ENCODE data around the gene EXOC3. TPM values are rescaled to one million over a fixed set of nuclear protein-coding genes. Genes with fewer than 3 reads are reported as not detected.

EXOC3 gene
- polyA plus RNA-seq, 1 experiment: 27.3 TPM

DNA sequence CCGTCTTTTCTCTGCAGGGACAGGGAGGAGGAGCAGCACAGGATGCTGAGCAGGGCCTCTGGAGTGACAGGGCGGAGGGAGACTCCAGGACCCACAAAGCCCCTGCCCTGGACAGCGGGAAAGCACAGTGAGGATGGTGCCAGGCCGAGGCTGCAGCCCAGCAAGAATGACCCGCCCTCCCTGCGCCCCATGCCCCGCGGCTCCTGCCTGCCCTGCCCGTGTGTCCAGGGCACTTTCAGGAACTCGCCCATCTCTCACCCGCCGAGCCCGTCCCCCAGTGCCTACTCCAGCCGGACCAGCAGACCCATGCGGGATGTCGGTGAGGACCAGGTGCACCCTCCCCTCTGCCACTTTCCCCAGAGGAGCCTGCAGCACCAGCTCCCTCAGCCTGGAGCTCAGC lies 9.1 kb upstream of the EXOC3 start:
- Histone ChIP-seq H3K9me3 (ENCODE audit: control insufficient read depth, insufficient read depth, low read length) (peaks cover 10% of the 10 kb centered on the region; the same call in 1 of the 2 replicates), H3K27ac (ENCODE audit: low read depth, low read length) (no peak overlapping the region), H3K27me3 (ENCODE audit: control insufficient read depth, insufficient read depth, low read length) (no peaks in the 10 kb centered on the region), H3K4me3 (ENCODE audit: low read depth, low read length) (no peak overlapping the region)
- CTCF ChIA-PET: interaction anchor here (0.9 to 1.9 kb wide), 2 partner anchors 96 to 113 kb away, joined by 3 to 6 read pairs; no protein-coding TSS in a partner anchor
- POLR2A ChIA-PET: no interaction called here
- DNase-seq (ENCODE audit: low read depth, low spot score): no peak
- TF ChIP-seq, protein P1, sequence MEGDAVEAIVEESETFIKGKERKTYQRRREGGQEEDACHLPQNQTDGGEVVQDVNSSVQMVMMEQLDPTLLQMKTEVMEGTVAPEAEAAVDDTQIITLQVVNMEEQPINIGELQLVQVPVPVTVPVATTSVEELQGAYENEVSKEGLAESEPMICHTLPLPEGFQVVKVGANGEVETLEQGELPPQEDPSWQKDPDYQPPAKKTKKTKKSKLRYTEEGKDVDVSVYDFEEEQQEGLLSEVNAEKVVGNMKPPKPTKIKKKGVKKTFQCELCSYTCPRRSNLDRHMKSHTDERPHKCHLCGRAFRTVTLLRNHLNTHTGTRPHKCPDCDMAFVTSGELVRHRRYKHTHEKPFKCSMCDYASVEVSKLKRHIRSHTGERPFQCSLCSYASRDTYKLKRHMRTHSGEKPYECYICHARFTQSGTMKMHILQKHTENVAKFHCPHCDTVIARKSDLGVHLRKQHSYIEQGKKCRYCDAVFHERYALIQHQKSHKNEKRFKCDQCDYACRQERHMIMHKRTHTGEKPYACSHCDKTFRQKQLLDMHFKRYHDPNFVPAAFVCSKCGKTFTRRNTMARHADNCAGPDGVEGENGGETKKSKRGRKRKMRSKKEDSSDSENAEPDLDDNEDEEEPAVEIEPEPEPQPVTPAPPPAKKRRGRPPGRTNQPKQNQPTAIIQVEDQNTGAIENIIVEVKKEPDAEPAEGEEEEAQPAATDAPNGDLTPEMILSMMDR (IDR thresholded peaks at IDR 0.05; ENCODE audit: low read depth, low read length): no peak

DNA sequence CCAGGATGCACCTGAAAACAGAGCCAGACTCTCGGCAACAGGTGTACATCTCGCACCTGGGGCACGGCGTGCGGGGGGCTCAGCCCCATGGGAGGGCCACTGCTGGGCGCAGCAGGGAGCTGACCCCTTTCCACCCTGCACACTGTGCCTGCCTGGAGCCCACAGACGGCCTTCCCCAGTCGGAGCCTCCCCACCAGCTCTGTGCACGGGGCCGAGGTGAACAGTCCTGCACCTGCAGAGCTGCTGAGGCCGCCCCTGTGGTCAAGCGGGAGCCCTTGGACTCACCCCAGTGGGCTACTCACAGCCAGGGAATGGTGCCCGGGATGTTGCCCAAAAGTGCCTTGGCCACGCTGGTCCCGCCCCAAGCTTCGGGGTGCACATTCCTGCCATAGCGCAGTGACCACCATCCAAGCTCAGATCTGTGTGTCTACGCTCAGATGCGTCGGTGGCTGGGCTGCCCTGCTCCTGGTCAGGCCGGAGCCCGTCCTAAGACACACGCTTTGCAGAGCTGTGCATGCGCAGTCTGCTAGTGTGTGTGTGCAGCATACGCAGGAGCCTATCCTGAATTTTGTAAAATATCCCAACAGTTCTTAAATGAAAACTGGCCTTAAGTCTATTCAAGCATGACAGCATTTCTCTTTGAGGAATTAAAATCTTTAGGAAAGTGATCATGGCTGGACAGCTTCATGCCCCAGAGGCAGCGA lies 8.4 kb upstream of the EXOC3 start:
- Histone ChIP-seq H3K9me3 (ENCODE audit: control insufficient read depth, insufficient read depth, low read length) (peaks cover 3% of the 10 kb centered on the region; the same call in 1 of the 2 replicates), H3K4me3 (ENCODE audit: low read depth, low read length) (no peak overlapping the region), H3K27me3 (ENCODE audit: control insufficient read depth, insufficient read depth, low read length) (no peaks in the 10 kb centered on the region), H3K27ac (ENCODE audit: low read depth, low read length) (no peak overlapping the region)
- ChIA-PET POLR2A (no interaction called here), CTCF (interaction anchor here (0.6 to 5.2 kb wide), 5 partner anchors 11 to 180 kb away, joined by 3 to 31 read pairs (median 3); no protein-coding TSS in a partner anchor)
- no peak for DNase-seq (ENCODE audit: low read depth, low spot score)
- TF ChIP-seq, protein P1 (IDR thresholded peaks at IDR 0.05; ENCODE audit: low read depth, low read length): no peak

DNA sequence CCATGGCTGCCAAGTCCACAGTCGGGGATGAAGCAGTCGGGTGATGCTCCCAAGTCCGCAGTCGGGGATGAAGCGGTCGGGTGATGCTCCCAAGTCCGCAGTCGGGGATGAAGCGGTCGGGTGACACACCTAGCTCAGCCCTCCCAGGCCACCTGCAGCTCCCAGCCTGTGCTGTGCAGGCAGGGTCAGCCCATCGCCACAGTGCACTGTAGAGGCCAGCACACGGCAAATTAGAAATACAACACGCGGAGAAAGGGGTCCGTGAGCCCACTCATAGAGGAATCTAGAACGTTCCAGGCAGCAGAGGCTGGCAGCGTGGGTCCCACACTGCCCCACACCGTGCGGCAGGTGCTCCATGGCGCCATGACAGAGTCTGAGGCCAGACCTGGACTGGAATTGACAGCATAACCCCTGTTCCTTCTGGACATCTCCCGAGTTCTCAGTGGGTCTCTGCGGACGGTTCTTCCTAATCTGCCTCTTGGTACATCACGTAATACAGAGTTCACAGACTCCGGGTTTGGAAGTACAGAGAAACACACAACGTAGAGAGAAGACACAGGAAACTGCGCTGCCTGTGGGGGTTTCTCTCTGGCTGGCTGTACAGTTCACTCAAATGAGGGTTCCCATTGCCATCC lies 7.7 kb upstream of the EXOC3 start:
- no peak for DNase-seq (ENCODE audit: low read depth, low spot score)
- ChIA-PET CTCF (interaction anchor here (1.1 to 5.2 kb wide), 3 partner anchors 11 to 118 kb away, joined by 3 to 31 read pairs (median 6); no protein-coding TSS in a partner anchor), POLR2A (no interaction called here)
- H3K9me3 ChIP-seq (ENCODE audit: control insufficient read depth, insufficient read depth, low read length): peaks cover 1% of the 10 kb centered on the region; the same call in 1 of the 2 replicates
- no peak overlapping the region for H3K27ac ChIP-seq (ENCODE audit: low read depth, low read length)
- H3K27me3 ChIP-seq (ENCODE audit: control insufficient read depth, insufficient read depth, low read length): no peaks in the 10 kb centered on the region
- TF ChIP-seq, protein P1 (IDR thresholded peaks at IDR 0.05; ENCODE audit: low read depth, low read length): no peak
- H3K4me3 ChIP-seq (ENCODE audit: low read depth, low read length): no peak overlapping the region

GRCh38 chr5:435961-436640 lies 6.9 kb upstream of the EXOC3 start:
- no peak overlapping the region for H3K4me3 ChIP-seq (ENCODE audit: low read depth, low read length)
- TF ChIP-seq, protein P1 (IDR thresholded peaks at IDR 0.05; ENCODE audit: low read depth, low read length): peak; percentile 54
- DNase-seq (ENCODE audit: low read depth, low spot score): no peak
- no peaks in the 10 kb centered on the region for H3K27me3 ChIP-seq (ENCODE audit: control insufficient read depth, insufficient read depth, low read length)
- POLR2A ChIA-PET: no interaction called here
- H3K27ac ChIP-seq (ENCODE audit: low read depth, low read length): no peak overlapping the region
- CTCF ChIA-PET: interaction anchor here (1.2 to 5.2 kb wide), 2 partner anchors 11 to 119 kb away, joined by 4 to 31 read pairs; no protein-coding TSS in a partner anchor
- no peaks in the 10 kb centered on the region; the same call in 1 of the 2 replicates for H3K9me3 ChIP-seq (ENCODE audit: control insufficient read depth, insufficient read depth, low read length)
